ENCODE measurements around the gene NTMT1.

NTMT1 gene

DNA sequence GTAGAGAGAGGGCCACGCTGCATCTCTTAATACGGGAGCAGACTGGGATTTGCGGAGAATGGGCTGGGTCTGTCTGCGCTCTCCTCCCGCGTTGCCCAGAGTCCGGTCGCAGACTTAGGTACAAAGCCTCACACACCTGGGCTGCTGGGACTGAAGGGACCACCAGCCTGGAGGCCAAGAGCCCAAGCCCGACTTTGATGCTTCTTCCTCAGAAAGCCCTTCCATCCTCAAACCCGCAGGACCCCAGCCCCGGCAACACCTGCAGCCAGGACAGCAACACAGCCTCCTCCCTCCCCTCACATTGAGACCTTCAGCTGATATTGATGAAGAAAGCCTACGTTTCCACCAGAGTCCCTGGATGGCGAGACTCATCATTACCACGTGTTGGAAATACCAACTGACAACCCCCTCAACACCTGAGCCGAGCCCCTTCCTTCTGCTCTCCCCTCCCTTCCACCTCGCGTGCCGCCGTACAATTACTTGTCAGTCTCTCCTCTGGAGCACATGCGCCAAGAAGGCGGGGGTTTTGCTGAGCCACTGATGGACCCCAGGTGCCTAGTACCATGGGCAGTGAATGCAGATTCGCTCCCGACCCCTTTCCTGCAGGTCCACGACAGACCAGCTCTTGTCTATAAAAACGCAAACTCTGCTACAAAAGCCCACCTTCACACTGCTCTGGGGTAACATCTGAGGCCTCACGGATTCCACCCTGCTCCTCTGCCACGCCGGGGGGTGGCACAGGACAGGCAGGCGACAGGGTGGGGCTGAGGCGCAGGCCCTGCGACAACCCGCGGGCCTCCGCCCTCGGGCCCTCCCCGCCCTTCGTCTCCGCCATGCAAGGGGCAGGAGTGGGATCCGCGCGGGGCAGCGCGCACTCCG lies 15.1 kb downstream of the NTMT1 start:
- Histone ChIP-seq H3K36me3 (peaks cover 39% of the 10 kb centered on the region), H3K4me1 (peaks cover 39% of the 10 kb centered on the region), H3K9me3 (no peaks in the 10 kb centered on the region), H3K9ac (peak overlapping the region; percentile 84), H3K27me3 (no peaks in the 10 kb centered on the region), H3K27ac (peak overlapping the region; percentile 68), H3K4me2 (peak overlapping the region; percentile 99), H3K4me3 (peak overlapping the region; percentile 82), H4K20me1 (peaks cover 56% of the 10 kb centered on the region)
- TF ChIP-seq Cebpa-rat (IDR thresholded peaks at IDR 0.05) = no peak

DNA sequence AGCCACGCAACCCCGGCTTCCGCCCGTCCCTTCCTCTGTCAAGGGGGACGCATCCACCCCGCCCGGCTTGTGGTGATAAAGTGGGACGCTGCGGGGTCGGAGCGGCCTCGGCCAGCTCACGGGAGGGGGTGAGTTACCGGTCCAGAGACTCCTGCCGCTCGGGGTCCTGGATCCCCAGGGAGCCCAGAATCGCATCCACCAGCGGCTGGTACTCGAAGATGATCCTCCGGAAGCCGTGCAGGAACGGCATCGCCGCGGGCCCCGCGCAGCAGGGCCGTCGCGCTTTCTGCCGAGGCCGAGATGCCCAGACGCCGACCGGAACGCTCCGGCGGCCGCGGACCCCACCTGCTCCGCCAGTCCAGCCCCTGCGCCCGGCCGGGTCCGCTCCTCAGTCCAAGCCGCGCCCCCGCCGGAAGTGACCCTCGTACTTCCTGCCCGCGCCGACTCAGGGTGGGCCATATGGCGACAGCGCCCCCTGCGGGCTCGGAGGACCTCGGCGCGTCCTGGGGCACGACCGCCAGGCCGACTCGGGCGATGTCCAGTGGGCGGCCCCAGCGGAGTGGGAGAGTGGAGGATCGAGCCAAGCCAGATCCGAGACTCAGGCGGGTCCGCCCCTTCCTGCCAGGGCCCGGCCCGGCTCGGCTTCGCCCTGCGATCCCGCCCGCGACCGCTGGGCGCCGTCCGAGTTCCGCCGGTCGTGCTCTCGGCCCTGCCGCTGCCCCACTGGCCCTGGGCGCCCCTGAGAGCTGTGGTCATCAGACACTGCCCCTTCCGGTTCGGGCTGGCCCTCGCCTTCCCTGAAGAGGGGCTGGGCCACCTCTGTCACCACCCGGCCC lies 16.0 kb downstream of the NTMT1 start, which contains the start of gene ASB6:
Gene ASB6, minus strand, starts transcription at position 402 of the 836 bp plus-strand sequence. Its CDS starts 152 bp downstream, at position 250.
- Histone ChIP-seq H3K4me2 (peak within 1 kb of the TSS; percentile 99), H3K9ac (peak within 1 kb of the TSS; percentile 84), H3K27me3 (no peaks in the 10 kb centered on the region), H3K27ac (peak within 1 kb of the TSS; percentile 68), H3K36me3 (peaks cover 30% of the 10 kb centered on the region), H3K4me1 (peaks cover 31% of the 10 kb centered on the region), H3K9me3 (no peaks in the 10 kb centered on the region), H3K4me3 (peak within 1 kb of the TSS; percentile 82), H4K20me1 (peaks cover 48% of the 10 kb centered on the region)
- no peak for TF ChIP-seq Cebpa-rat (IDR thresholded peaks at IDR 0.05)

DNA sequence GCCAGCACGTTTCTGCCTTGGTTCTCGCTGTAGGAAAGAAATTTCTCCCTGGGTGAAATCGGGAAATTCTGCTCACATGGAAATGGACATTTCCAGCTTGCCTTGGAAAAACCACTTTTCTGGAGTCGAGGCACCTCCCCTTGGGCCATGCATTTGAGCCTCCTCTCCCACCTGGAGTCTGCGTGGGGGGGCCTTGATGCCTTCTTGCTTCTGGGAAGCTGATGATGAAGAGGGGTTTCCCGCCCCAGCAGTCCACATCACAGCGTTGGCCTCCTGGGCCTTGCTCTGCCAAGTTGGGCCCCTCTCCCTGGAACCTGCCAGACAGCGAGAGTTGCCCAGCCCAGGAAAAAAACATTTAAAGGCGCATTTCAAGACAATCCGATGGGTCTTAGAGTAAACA lies 17.7 kb downstream of the NTMT1 start:
- H3K27ac ChIP-seq = no peak overlapping the region
- TF ChIP-seq Cebpa-rat (IDR thresholded peaks at IDR 0.05) = no peak
- H3K4me1 ChIP-seq = peaks cover 20% of the 10 kb centered on the region
- H3K9ac ChIP-seq = no peak overlapping the region
- H3K4me3 ChIP-seq = no peak overlapping the region
- H3K4me2 ChIP-seq = no peak overlapping the region
- H3K27me3 ChIP-seq = no peaks in the 10 kb centered on the region
- peaks cover 13% of the 10 kb centered on the region for H3K36me3 ChIP-seq
- no peaks in the 10 kb centered on the region for H3K9me3 ChIP-seq
- peaks cover 30% of the 10 kb centered on the region for H4K20me1 ChIP-seq

DNA sequence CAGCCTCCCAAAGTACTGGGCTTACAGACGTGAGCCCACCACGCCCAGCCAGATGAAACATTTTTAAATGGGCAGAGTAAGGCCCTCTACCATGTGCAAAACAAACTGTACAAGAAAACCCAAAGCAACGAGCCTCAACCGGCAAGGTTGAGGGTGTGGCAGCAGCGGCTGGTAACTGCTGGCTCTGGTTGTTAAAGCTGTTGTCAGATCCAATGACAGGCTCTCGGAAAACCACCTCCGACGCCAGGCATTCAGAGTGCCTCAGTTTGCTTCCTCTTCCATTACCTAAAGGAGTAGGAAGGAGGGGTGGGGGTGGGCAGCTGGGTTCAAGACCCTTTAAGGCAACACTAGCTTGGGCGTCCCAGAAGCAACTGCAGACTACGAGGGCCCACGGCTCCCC lies 18.4 kb downstream of the NTMT1 start:
- peaks cover 20% of the 10 kb centered on the region for H3K4me1 ChIP-seq
- H3K4me3 ChIP-seq = no peak overlapping the region
- no peaks in the 10 kb centered on the region for H3K27me3 ChIP-seq
- peaks cover 24% of the 10 kb centered on the region for H4K20me1 ChIP-seq
- no peak overlapping the region for H3K4me2 ChIP-seq
- no peak overlapping the region for H3K27ac ChIP-seq
- peaks cover 6% of the 10 kb centered on the region for H3K36me3 ChIP-seq
- H3K9me3 ChIP-seq = no peaks in the 10 kb centered on the region
- TF ChIP-seq Cebpa-rat (IDR thresholded peaks at IDR 0.05) = no peak
- no peak overlapping the region for H3K9ac ChIP-seq

DNA sequence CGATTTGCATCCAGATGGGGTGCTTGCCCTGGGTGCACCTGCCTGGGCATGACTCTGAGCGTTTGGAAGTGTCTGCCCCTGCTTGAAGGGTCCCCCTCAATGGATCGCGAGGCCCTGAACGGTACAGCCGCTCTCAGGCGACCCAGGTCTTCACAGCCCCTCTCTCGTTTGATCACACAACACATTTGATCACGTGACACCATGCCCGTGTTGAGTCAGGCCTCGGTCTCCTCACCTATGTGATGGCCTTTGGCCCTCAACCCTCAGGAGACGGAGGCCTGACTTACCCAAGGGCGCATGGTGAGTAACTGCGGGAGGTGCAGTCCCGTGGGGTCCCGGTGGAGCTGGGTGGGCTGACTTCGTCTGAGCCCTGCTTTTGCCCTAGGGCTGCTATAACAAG lies 18.9 kb downstream of the NTMT1 start:
- peaks cover 19% of the 10 kb centered on the region for H3K4me1 ChIP-seq
- peaks cover under 1% of the 10 kb centered on the region; the same call in 1 of the 2 replicates for H3K36me3 ChIP-seq
- H3K9ac ChIP-seq = no peak overlapping the region
- no peak overlapping the region for H3K4me3 ChIP-seq
- no peak for TF ChIP-seq Cebpa-rat (IDR thresholded peaks at IDR 0.05)
- no peak overlapping the region for H3K27ac ChIP-seq
- peaks cover 18% of the 10 kb centered on the region for H4K20me1 ChIP-seq
- no peaks in the 10 kb centered on the region for H3K27me3 ChIP-seq
- no peaks in the 10 kb centered on the region for H3K9me3 ChIP-seq
- no peak overlapping the region for H3K4me2 ChIP-seq

DNA sequence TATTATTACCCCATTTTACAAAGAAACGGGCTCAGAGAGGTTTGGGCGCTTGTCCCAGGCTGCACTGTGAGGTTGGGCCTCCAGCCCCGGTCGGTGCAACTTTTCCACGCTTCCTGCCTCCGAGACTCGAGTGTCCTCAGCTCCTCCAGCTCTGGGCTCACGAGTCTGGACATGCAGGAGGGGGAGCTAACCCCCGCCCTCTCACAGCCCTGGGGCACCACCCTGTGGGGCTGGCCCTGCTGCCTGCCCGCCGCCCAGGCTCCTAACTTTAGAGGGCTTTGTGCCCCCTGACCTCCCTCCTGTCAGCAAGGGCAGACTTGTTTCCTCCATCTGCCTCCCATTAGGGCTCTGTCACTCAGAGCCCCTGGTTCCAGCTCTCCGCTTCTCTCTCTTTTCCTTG lies 20.3 kb downstream of the NTMT1 start:
- H3K9me3 ChIP-seq = no peaks in the 10 kb centered on the region
- H3K4me3 ChIP-seq = no peak overlapping the region
- no peak for TF ChIP-seq Cebpa-rat (IDR thresholded peaks at IDR 0.05)
- H3K4me2 ChIP-seq = no peak overlapping the region
- peaks cover 5% of the 10 kb centered on the region for H4K20me1 ChIP-seq
- no peak overlapping the region for H3K9ac ChIP-seq
- peaks cover 5% of the 10 kb centered on the region for H3K4me1 ChIP-seq
- no peaks in the 10 kb centered on the region for H3K27me3 ChIP-seq
- no peaks in the 10 kb centered on the region for H3K36me3 ChIP-seq
- no peak overlapping the region for H3K27ac ChIP-seq

DNA sequence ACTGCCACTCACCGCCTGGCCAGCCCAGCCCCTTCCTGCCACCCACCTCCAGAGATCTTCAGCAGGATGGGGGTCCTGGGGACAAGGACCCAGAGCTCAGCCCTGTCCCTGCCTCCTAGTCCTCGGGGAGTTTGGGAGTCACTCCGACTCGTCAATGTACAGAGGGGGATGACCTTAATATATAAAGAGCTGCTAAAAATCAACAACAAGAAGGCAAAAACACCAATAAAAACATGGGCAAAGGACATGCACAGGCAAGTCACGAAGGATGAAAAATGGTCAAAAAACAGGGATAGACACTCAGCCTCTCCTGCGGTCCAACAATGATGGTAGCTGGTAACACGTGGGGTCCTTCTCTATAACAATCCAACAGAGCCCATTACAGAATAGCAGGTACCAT lies 20.7 kb downstream of the NTMT1 start:
- H3K4me2 ChIP-seq = no peak overlapping the region
- H3K9ac ChIP-seq = no peak overlapping the region
- H3K36me3 ChIP-seq = no peaks in the 10 kb centered on the region
- no peaks in the 10 kb centered on the region for H3K27me3 ChIP-seq
- H4K20me1 ChIP-seq = peaks cover under 1% of the 10 kb centered on the region
- no peaks in the 10 kb centered on the region for H3K9me3 ChIP-seq
- no peak overlapping the region for H3K4me3 ChIP-seq
- H3K4me1 ChIP-seq = 0 out of 2 replicates have a peak, but pooled peaks cover 3% of the 10 kb centered on the region
- no peak overlapping the region for H3K27ac ChIP-seq
- no peak for TF ChIP-seq Cebpa-rat (IDR thresholded peaks at IDR 0.05)

DNA sequence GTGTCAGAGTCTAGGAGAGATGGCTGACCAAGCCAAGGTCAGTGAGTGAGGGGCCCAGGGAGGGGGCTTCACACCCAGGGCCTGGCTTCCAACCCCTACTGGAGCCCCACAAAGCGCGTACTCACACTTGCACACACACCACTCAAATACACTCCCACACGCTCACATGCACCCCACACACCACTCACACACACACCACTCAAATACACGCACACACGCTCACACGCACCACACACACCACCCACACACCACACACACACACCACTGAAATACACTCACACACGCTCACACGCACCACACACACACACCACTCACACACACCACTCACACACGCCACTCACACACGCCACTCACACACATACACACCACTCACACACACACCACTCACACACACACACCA lies 21.7 kb downstream of the NTMT1 start:
- Histone ChIP-seq H3K9me3 (no peaks in the 10 kb centered on the region), H3K36me3 (no peaks in the 10 kb centered on the region), H3K4me2 (no peak overlapping the region), H3K9ac (no peak overlapping the region), H3K27me3 (no peaks in the 10 kb centered on the region), H3K4me3 (no peak overlapping the region), H3K4me1 (peaks cover 2% of the 10 kb centered on the region; the same call in 1 of the 2 replicates), H3K27ac (no peak overlapping the region), H4K20me1 (no peaks in the 10 kb centered on the region; the same call in 1 of the 2 replicates)
- no peak for TF ChIP-seq Cebpa-rat (IDR thresholded peaks at IDR 0.05)

DNA sequence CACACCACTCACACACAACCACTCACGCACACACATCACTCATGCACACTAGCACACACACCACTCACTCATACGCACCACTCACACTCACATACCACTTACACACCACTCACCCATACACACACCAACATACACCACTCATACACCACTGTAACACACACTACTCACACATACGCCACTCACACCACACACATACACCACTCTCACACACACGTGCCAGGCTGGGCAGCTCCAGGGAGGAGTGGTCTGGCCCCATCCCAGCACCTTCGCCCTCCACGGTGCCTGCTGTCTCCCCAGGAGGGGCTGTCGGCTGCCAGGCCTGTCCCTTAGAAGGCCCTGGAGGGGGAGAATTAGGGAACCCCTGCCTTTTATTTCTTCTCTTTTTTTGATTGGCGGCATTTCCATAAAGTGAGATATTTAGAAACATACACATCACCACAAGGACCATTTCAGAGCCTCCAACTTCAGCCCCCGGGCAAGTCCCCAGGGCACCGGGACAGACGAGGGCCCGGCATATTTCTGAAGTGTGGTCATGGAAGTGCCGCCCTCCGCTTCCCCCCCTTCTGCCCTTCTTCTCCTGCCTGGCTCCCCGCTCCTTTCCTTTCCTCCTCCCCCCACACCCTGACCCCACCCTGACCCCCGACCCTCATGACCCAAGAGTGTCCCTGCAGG lies 22.3 kb downstream of the NTMT1 start:
- Histone ChIP-seq H3K4me2 (no peak overlapping the region), H3K27ac (no peak overlapping the region), H3K36me3 (no peaks in the 10 kb centered on the region), H3K27me3 (no peaks in the 10 kb centered on the region; the same call in 1 of the 2 replicates), H3K9me3 (no peaks in the 10 kb centered on the region), H3K4me1 (peaks cover 8% of the 10 kb centered on the region; the same call in 1 of the 2 replicates), H3K9ac (no peak overlapping the region), H3K4me3 (no peak overlapping the region), H4K20me1 (no peaks in the 10 kb centered on the region; the same call in 1 of the 2 replicates)
- TF ChIP-seq Cebpa-rat (IDR thresholded peaks at IDR 0.05) = no peak
